OCI-LY3 (cell line): ENCODE results near the gene ASCC1.

Experiments
- CTCF ChIP-seq: fragments of 200-600, 300-600 bp; sonication (generic); IDR thresholded peaks from 2 replicates; pipeline ENCODE4 v1.5.1; 2014; ENCODE audit warnings: antibody characterized with exemption, low read length, low read depth
- EZH2phosphoT487 ChIP-seq: fragments of 200-600 bp; shearing (Covaris generic); IDR thresholded peaks from 2 replicates; pipeline ENCODE4 v1.6.1; 2018; ENCODE audit warnings: antibody characterized with exemption, mixed run types, low read depth

- no peak for TF ChIP-seq CTCF
- TF ChIP-seq EZH2phosphoT487: no peak
Observed at GRCh38 chr10:72218726-72219125, 2.6 kb upstream of the ASCC1 start.
